GM10847 (cell line): ENCODE measurements around the gene ZNF19.

Experiments used
- POLR2A ChIP-seq: IDR thresholded peaks from 2 replicates; pipeline ENCODE4 v1.6.1; 2011; ENCODE audit not compliant: insufficient read length; ENCODE audit errors: extremely low read depth

The ZNF19 gene

DNA sequence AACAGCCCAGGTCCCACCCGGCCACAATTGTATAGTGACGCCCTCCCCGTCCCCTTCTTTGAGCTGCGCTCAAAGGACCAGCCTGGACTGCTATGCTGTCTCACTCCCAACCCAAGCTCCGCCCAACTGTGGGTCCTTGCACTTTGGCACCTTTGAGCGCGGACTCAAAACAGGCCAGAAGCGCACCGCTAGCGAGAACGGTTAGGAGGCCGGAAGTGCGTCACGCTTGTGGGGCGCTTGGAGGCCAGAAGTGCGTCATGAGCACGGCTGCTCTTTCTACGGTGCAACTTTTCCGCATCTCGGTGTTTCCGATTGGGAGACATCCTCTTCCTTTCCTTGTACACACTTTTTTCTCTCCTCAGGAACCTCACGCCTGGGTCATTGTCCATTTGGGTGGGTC is at the start of gene ZNF19:
ZNF19 (minus strand) TSS at position 203 of the 400 bp plus-strand sequence. CDS start 7,210 bp downstream, outside the sequence.
- no peak for TF ChIP-seq POLR2A

DNA sequence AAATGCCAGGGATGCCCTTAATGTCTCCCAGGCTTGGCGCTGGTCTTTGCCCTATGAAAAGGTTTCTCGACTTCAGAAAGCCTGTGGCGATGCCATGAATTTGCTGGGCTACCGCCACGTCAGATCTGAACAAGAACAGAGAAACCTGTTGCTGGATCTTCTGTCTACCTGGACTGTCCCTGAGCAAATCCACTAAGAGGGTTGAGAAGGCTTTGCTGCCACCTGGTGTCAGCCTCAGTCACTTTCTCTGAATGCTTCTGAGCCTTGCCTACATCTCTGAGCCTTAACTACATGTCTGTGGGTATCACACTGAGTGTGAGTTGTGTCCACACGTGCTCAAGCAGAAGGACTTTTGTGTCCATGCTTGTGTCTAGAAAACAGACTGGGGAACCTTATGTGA is 48.5 kb upstream of the ZNF19 start:
- no peak for TF ChIP-seq POLR2A

DNA sequence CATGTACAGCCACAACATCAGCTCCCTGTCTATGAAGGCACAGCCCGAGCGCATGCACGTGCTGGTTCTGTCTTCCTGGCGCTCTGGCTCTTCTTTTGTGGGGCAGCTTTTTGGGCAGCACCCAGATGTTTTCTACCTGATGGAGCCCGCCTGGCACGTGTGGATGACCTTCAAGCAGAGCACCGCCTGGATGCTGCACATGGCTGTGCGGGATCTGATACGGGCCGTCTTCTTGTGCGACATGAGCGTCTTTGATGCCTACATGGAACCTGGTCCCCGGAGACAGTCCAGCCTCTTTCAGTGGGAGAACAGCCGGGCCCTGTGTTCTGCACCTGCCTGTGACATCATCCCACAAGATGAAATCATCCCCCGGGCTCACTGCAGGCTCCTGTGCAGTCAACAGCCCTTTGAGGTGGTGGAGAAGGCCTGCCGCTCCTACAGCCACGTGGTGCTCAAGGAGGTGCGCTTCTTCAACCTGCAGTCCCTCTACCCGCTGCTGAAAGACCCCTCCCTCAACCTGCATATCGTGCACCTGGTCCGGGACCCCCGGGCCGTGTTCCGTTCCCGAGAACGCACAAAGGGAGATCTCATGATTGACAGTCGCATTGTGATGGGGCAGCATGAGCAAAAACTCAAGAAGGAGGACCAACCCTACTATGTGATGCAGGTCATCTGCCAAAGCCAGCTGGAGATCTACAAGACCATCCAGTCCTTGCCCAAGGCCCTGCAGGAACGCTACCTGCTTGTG is 47.8 kb upstream of the ZNF19 start:
- TF ChIP-seq POLR2A = no peak

DNA sequence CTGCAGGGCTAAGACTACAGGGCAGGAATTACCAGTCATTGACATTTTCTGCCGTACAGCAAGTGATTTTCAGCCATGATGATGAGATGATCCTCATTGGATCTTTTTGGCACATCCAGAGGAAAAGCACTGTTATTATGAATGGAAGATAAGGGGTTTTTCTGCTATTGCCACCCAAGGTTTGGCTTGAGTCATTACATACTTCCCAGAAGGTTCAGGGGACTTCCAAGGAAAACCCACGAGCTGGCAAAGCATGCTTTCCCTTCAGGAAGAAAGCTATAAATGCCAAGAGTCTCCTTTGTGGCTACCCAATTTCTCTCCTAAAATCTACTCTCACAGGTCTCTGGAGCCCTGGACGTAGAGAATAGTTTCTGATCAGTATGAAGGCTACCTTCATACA is 43.2 kb upstream of the ZNF19 start:
- TF ChIP-seq POLR2A = no peak

DNA sequence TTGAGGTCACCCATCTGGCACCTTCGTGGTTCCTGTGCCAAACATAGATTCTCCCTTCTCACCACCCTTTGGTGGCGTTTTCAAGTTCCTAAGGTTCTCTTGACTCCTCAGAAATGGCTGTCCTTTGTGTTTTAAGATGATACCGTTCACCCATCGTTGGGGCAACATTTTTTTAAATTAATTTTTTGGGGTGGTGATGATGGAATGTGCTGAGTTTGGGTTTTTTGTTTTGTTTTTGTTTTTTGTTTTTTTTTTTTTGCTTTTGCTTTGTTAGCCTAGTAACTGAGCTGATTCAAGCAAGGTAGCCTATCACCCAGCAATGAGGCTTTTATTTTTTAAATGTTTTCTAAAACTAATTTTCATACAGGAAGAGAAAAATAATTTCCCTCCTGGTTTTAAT is 39.7 kb upstream of the ZNF19 start:
- TF ChIP-seq POLR2A = no peak

DNA sequence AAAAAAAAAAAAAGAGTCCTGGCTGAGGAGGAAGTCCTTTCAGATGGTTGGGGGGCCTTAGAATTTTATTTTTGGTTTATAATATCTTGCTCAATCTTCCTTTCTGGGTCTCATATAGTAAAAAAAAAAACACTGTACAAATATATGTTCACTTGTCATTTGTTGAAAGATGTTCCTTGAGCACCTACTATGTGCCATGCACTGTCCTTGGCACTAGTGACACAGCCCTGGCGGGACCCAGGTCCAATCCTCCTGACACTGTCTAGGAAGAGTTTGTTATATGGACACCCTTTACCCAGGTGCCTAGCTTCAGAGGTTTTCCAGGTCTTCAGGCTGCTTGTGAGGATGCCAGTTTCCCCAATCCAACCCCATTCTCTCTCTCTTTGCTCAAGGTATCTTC is 39.1 kb upstream of the ZNF19 start:
- no peak for TF ChIP-seq POLR2A

DNA sequence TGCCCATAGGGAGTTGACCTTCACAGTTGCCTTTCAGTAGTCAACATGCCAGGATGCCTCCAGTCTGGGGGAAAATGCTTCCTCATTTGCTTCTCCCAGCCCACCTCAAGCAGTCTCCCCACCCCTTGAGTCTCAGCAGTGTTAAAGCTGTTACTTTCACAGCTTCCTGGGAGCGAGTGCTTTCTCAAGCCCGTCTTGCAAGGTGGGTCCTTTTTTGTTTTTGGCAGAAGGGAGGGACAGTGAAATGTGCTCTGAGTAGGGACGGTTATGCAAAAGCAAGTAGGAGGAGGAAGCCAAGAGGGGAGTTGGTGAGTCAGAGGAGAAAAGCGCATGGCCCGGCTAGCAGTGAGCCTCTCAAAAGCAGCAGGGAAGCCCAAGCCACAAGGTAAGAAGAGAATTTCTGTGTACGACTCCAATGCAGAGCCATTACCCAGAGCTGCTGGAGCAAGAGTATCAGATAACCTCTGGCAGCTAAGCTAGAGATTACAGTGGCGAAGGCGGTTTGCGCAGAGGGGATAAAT is 37.0 kb upstream of the ZNF19 start, which contains the start of gene CHST4:
CHST4 (plus strand) TSS at position 316 of the 521 bp plus-strand sequence. CDS start 10,252 bp downstream, outside the sequence.
- TF ChIP-seq POLR2A = no peak

DNA sequence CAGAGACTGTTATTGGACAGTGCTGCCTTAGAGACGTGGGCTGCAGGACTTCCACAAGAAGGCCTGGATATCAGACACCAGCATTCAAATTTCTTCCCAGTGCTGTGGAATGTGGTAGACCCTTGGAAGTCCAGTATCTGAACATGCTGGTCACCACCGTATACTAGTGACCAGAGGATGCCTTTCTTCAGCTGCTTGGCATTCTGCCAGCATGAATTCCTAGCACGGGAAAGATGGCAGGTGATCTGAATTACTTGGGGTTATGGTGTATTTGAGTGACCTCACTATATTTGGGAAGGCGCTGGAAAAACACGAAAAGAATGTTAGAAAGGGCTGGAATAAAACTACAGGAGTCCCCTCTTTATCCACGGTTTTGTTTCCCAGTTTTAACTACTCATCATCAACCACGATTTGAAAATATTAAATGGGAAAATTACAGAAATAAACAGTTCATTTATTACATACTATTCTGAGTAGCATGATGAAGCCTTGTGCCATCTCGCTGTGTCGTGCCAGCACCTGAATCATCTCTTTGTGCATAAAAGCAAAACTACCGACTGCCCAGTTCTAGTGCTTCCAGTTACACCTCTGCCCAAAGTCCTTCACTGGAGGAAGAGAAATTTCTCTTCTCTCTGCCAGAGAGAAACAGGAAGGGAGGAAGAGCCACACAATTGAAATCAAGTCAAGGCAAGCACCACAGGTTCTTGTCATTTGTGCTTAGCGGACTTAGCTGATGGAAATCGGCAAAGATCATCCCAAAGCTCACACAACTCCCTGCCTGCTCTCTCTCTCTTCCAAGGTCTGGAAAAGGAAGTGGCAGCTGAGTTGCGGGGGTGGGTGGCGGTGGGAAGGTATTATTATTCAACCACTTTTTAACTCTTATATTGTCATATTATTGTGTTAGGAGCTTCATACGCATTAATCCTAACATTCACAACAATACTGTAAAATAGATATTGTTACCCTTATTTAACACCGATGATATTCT is 35.7 kb upstream of the ZNF19 start:
- no peak for TF ChIP-seq POLR2A

DNA sequence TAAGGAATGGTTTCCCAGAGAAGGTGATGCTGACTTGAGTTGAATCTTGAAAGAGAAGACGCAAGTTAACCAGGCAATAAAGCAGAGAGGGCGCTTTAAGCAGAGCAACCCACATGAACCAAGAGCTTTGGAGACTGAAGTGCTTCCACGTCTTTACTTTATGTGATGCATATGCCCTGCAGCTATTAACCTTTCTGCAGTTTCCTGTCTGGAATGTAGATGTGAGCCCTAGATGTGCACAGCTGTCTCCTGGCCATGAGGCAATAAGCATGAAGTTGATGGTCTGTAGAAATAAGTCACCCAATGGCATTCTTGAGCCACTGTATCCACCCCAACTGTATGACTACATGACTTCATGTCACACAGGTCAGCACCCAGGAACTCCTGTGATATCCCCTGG is 31.4 kb upstream of the ZNF19 start:
- no peak for TF ChIP-seq POLR2A

DNA sequence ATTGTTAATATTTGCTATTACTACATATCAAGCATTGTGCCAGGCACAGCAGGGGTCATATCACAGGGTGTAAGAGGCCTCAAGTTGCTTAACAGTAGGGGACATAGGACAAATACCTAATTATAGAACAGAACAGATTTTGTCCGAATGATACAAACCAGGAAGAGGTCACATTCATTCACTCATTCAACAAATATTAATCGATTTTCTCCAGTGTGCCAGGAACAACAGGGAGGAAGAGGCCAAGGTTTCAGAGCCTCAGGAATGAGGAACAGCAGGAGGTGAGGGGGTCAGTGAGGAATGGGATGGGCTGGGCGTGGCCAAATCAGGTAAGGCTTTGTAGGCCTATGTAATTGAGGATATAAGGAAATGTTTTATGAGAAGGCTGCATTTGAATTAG is 25.9 kb upstream of the ZNF19 start:
- no peak for TF ChIP-seq POLR2A

DNA sequence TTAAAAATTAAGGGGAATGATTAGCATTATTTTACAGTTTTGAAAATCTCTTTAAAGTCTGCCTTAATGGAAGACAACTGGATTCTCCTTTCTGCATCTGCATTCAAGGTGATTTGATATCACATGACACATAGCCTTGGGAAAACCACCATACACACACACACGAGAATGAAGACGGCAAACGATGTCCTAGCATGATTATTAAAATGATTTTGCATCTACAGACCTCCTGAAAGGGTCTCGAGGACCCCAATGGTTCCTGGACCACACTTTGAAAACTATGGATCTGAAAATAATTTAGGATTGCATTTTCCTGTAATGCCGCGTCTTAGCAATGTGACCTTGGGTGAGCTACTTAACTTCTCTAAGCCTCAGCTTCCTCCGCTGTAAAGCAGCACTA is 25.4 kb upstream of the ZNF19 start:
- no peak for TF ChIP-seq POLR2A

DNA sequence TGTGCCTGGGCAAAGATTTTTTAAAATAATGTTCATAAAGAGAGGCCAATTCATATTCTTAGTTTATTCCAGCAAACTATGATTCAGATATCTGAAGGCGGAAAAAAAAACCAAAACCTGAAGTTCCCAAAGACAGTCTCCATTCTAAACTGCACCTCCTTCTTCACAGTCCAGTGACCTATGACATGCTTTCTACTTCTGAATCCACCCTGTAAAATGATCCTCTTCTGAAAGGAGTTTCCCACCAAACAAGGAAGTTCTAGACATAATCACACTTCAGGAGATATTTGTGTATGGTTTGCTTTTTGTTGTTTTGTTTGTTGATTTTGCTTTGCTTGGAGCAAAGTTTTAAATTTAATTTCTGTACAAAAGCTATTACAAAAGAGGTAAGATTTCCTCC is 24.2 kb upstream of the ZNF19 start:
- TF ChIP-seq POLR2A = no peak

DNA sequence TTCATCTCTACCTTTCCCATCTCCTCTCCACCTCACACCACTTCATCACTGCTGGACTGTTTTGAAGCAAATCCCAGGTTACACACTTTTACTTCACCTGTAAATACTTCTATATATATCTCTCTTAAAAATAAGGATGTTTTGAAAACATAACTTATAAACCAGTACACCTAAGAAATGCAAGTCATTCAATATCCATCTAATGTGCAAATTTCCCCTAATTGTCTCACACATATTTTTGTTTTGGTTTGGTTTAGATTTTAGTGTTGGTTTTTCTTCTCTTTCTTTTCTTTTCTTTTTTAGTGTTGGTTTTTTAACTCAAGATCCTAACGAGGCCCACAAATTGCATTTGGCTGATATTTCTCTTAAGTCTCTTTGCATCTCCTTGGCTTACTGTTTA is 17.9 kb upstream of the ZNF19 start:
- no peak for TF ChIP-seq POLR2A

DNA sequence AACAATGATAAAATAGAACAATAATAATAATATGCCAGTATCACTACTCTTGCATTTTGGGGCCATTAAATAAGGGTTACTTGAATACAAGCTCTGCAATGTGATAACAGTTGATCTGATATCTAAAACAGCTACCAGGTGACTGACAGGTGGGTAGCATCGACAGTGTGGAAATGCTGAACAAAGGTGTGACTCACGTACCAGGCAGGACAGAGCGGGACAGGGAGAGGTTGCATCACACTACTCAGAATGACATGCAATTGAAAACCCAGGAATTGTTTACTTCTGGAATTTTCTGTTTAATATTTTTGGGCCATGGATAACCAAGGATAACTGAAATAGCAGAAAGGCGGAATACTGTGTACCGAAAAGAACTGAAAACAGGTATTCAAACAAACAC is 15.8 kb upstream of the ZNF19 start:
- TF ChIP-seq POLR2A = no peak

DNA sequence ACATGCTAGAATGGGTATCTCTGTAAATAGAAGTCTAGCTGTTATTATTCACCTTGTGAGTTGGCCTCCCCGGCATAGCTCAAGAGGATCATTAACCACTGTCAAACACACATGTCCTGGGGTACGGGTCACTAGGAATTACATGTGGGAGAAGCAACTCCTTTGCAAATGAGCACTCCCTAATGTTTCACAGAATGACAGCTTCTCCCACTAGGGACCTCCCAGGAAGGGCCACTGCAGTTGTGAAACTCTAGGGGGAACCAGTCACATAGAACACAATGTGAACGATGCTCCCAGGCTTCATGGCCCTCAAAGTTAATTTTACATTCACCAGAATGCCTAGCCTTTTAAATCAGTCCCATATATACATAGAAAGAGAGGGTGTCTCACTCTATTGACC is 12.4 kb upstream of the ZNF19 start:
- no peak for TF ChIP-seq POLR2A

DNA sequence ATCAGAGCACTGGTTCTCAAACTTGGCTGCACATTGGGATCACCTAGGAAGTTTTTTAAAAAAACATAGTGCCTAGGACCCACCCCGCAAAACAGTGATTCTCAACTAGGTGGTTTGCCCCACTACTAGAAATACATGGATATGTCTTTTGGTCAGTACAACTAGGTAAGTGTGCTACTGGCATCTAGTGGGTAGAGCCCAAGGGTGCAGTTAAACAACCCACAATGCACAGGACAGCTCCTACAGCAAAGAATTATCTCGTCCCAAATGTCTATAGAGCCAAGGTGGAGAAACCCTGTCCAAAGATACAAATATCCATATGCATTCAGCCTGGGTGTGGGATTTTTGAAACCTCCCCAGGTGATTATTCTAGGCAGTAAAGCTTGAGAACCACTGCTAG is 11.8 kb upstream of the ZNF19 start:
- no peak for TF ChIP-seq POLR2A
